Measurements from ENCODE around the gene MED16. TPM values are rescaled to one million over a fixed set of nuclear protein-coding genes. Genes with fewer than 3 reads are reported as not detected.

MED16 gene
- total RNA-seq (2022), result 64.3 and 69.1 TPM in 2 replicates
- percentile 51 among the genes with signal in this experiment for Bru-seq, nascent RNA
- percentile 56 among the genes with signal in this experiment for BruChase-seq, experiment 1, labeled RNA remaining after a 2-hour chase
- percentile 70 among the genes with signal in this experiment for BruChase-seq, experiment 2, labeled RNA remaining after a 6-hour chase
- long read RNA-seq, transcript MED16-204 (15 exons, 3,420 nt), result major isoform, 204 of 279 reads
- long read RNA-seq, partial matches to known transcripts, result 22 of 279 reads
- long read RNA-seq, other reads (novel, unspliced or antisense), result 53 of 279 reads

- no peak for TF ChIP-seq CTCF (IDR thresholded peaks at IDR 0.05; ENCODE audit: insufficient read depth in 1 of 2, low read depth in 1 of 2, low read length in 1 of 2, severe bottlenecking in 1 of 2, unreplicated experiment in 1 of 2)
- intact Hi-C loops (cut with micrococcal nuclease; ENCODE audit: unreplicated experiment), result no loop called here
- Mint-ChIP-seq H3K27me3 (ENCODE audit: insufficient read depth, unreplicated experiment) (no peaks in the 10 kb centered on the region), H3K4me3 (ENCODE audit: unreplicated experiment) (peak within 1 kb of the TSS; percentile 85), H3K4me1 (ENCODE audit: low read depth, unreplicated experiment) (no peaks in the 10 kb centered on the region), H3K27ac (ENCODE audit: unreplicated experiment) (peak within 1 kb of the TSS; percentile 99), H3K36me3 (ENCODE audit: insufficient read depth, unreplicated experiment) (peaks cover 42% of the 10 kb centered on the region), H3K9me3 (ENCODE audit: unreplicated experiment) (no peaks in the 10 kb centered on the region)
- peaks cover 2% of the 10 kb centered on the region for H3K36me3 ChIP-seq (ENCODE audit: control insufficient read depth, insufficient read depth, low read length)
- TSS peak; percentile 90 for BruUV-seq (replicated peaks)
- peak within 1 kb of the TSS; percentile 84 for H3K4me3 ChIP-seq (ENCODE audit: low read depth, low read length)
- no peaks in the 10 kb centered on the region for H3K27me3 ChIP-seq (replicated peaks; ENCODE audit: control insufficient read depth, insufficient read depth, low read length)
- POLR2A ChIA-PET, result no interaction called here
- peak; percentile 91 to 92 for DNase-seq
- H3K9me3 ChIP-seq, result no peaks in the 10 kb centered on the region
- H3K4me1 ChIP-seq, result no peaks in the 10 kb centered on the region
- CTCF ChIA-PET, result interaction anchor here (0.6 kb wide), 1 partner anchor 338 kb away, joined by 9 read pairs; no protein-coding TSS in a partner anchor
These were observed at the start of gene MED16, which contains the start of gene RNU6-9 for GRCh38 chr19:892894-893689. Gene MED16 (minus strand): TSS chr19:893187. CDS start chr19:891131, 2,056 bp downstream. Gene RNU6-9 (plus strand): TSS chr19:893484.

GRCh38 chr19:942133-942645 lies 49.2 kb upstream of the MED16 start:
- no peak overlapping the region for H3K27ac Mint-ChIP-seq (ENCODE audit: unreplicated experiment)
- CTCF ChIA-PET, result no interaction called here
- H3K4me3 ChIP-seq (ENCODE audit: low read depth, low read length), result no peak overlapping the region
- POLR2A ChIA-PET, result no interaction called here
- no peak overlapping the region for H3K4me3 Mint-ChIP-seq (ENCODE audit: unreplicated experiment)
- H3K27me3 ChIP-seq (replicated peaks; ENCODE audit: control insufficient read depth, insufficient read depth, low read length), result no peaks in the 10 kb centered on the region
- TF ChIP-seq CTCF (IDR thresholded peaks at IDR 0.05; ENCODE audit: insufficient read depth in 1 of 2, low read depth in 1 of 2, low read length in 1 of 2, severe bottlenecking in 1 of 2, unreplicated experiment in 1 of 2), result no peak
- no TSS peak for BruUV-seq (replicated peaks)
- H3K4me1 ChIP-seq, result peaks cover 5% of the 10 kb centered on the region; the same call in 1 of the 2 replicates
- DNase-seq, result no peak
- no peaks in the 10 kb centered on the region for H3K9me3 ChIP-seq
- H3K36me3 ChIP-seq (ENCODE audit: control insufficient read depth, insufficient read depth, low read length), result peaks cover 7% of the 10 kb centered on the region
- H3K36me3 Mint-ChIP-seq (ENCODE audit: insufficient read depth, unreplicated experiment), result peaks cover 88% of the 10 kb centered on the region
- no peaks in the 10 kb centered on the region for H3K27me3 Mint-ChIP-seq (ENCODE audit: insufficient read depth, unreplicated experiment)
- intact Hi-C loops (cut with micrococcal nuclease; ENCODE audit: unreplicated experiment), result no loop called here
- no peaks in the 10 kb centered on the region for H3K9me3 Mint-ChIP-seq (ENCODE audit: unreplicated experiment)
- no peaks in the 10 kb centered on the region for H3K4me1 Mint-ChIP-seq (ENCODE audit: low read depth, unreplicated experiment)

- CTCF ChIA-PET, result no interaction called here
- intact Hi-C loops (cut with micrococcal nuclease; ENCODE audit: unreplicated experiment), result no loop called here
These were observed 48.5 kb upstream of the MED16 start for GRCh38 chr19:941292-942132.

More at GRCh38 chr19:941292-942132, 48.5 kb upstream of the MED16 start:
- Mint-ChIP-seq H3K9me3 (ENCODE audit: unreplicated experiment) (no peaks in the 10 kb centered on the region), H3K4me1 (ENCODE audit: low read depth, unreplicated experiment) (no peaks in the 10 kb centered on the region), H3K36me3 (ENCODE audit: insufficient read depth, unreplicated experiment) (peaks cover 88% of the 10 kb centered on the region), H3K4me3 (ENCODE audit: unreplicated experiment) (no peak overlapping the region), H3K27me3 (ENCODE audit: insufficient read depth, unreplicated experiment) (no peaks in the 10 kb centered on the region), H3K27ac (ENCODE audit: unreplicated experiment) (peak overlapping the region; percentile 43)
- Histone ChIP-seq H3K36me3 (ENCODE audit: control insufficient read depth, insufficient read depth, low read length) (peaks cover 7% of the 10 kb centered on the region), H3K27me3 (replicated peaks; ENCODE audit: control insufficient read depth, insufficient read depth, low read length) (no peaks in the 10 kb centered on the region), H3K4me3 (ENCODE audit: low read depth, low read length) (no peak overlapping the region), H3K4me1 (peaks cover 3% of the 10 kb centered on the region; the same call in 1 of the 2 replicates), H3K9me3 (no peaks in the 10 kb centered on the region)
- POLR2A ChIA-PET, result no interaction called here
- TF ChIP-seq CTCF (IDR thresholded peaks at IDR 0.05; ENCODE audit: insufficient read depth in 1 of 2, low read depth in 1 of 2, low read length in 1 of 2, severe bottlenecking in 1 of 2, unreplicated experiment in 1 of 2), result no peak
- no peak for DNase-seq
- no TSS peak for BruUV-seq (replicated peaks)
